H1 (cell line): ENCODE results near the gene GABPB2. TPM values are rescaled to one million over a fixed set of nuclear protein-coding genes. Genes with fewer than 3 reads are reported as not detected.
A peak's percentile ranks its signal among the peaks of the same experiment; 100 is the strongest.

ENCODE experiments used
- ASH2L ChIP-seq: fragments of 200-600, 300-600 bp; sonication (generic); IDR thresholded peaks from one replicate; pipeline ENCODE4 v1.7.1; 2017; ENCODE audit warnings: low read length
- CBX8 ChIP-seq: fragments of 300-800, 300-1000 bp; sonication (generic); IDR thresholded peaks from 2 replicates; pipeline ENCODE4 v1.7.1; 2016; ENCODE audit warnings: low read depth, low read length, borderline replicate concordance
- CEBPB ChIP-seq: IDR thresholded peaks from 2 replicates; pipeline ENCODE4 v1.6.1; 2012; ENCODE audit warnings: low read depth, low read length
- CHD2 ChIP-seq: IDR thresholded peaks from 2 replicates; pipeline ENCODE4 v1.6.1; 2012; ENCODE audit warnings: low read length, improper control_type of control experiment
- CREB1 ChIP-seq: IDR thresholded peaks from 2 replicates; pipeline ENCODE4 v1.6.1; 2012; ENCODE audit warnings: inconsistent platforms
- CTBP2 ChIP-seq: IDR thresholded peaks from 2 replicates; pipeline ENCODE4 v1.7.0; 2011; ENCODE audit warnings: borderline replicate concordance, mild to moderate bottlenecking, moderate library complexity, mixed read lengths, low read length; ENCODE audit not compliant: insufficient read depth, insufficient read length
- KDM1A ChIP-seq: fragments of 200-600, 300-600 bp; sonication (generic); IDR thresholded peaks from 2 replicates; pipeline ENCODE4 v1.7.1; 2016; ENCODE audit warnings: mild to moderate bottlenecking, low read length, borderline replicate concordance
- KDM5A ChIP-seq: fragments of 200-600 bp; IDR thresholded peaks from 2 replicates; pipeline ENCODE4 v1.7.1; 2012; ENCODE audit warnings: mild to moderate bottlenecking, low read length, inconsistent platforms, mixed read lengths
- MAFK ChIP-seq: IDR thresholded peaks from 2 replicates; pipeline ENCODE4 v1.6.1; 2012; ENCODE audit warnings: low read depth, mild to moderate bottlenecking, improper control_type of control experiment, low read length
- MAX ChIP-seq: IDR thresholded peaks from 2 replicates; pipeline ENCODE4 v1.6.1; 2012; ENCODE audit warnings: inconsistent platforms
- NRF1 ChIP-seq: IDR thresholded peaks from 2 replicates; pipeline ENCODE4 v1.6.1; 2011; ENCODE audit warnings: mild to moderate bottlenecking, low read depth, low read length, improper control_type of control experiment
- POU5F1 ChIP-seq: IDR thresholded peaks from 2 replicates; pipeline ENCODE4 v1.6.1; 2011; ENCODE audit warnings: low read depth, mild to moderate bottlenecking, low read length, moderate library complexity
- RBBP5 ChIP-seq: IDR thresholded peaks from 2 replicates; pipeline ENCODE4 v1.7.1; 2012; ENCODE audit warnings: low read depth, mild to moderate bottlenecking, inconsistent platforms, low read length, moderate library complexity, borderline replicate concordance
- SAP30 ChIP-seq: fragments of 300-600 bp; sonication (generic); IDR thresholded peaks from 2 replicates; pipeline ENCODE4 v1.7.1; 2012; ENCODE audit warnings: low read length, moderate library complexity, mild to moderate bottlenecking, inconsistent platforms; ENCODE audit not compliant: insufficient read depth, insufficient replicate concordance
- SIN3A ChIP-seq, 2 experiments: IDR thresholded peaks in 1 of 2; conservative IDR thresholded peaks in 1 of 2; 2 replicates each; pipeline ENCODE4 v1.6.1; 2011 to 2012; ENCODE audit warnings: low read length in 2 of 2, improper control_type of control experiment in 1 of 2, low read depth in 1 of 2, mild to moderate bottlenecking in 1 of 2
- SP1 ChIP-seq: IDR thresholded peaks from 2 replicates; pipeline ENCODE4 v1.6.1; 2011; ENCODE audit warnings: low read depth, low read length
- SP4 ChIP-seq: IDR thresholded peaks from 2 replicates; pipeline ENCODE4 v1.6.1; 2012; ENCODE audit warnings: low read length, inconsistent platforms
- TAF7 ChIP-seq: optimal IDR thresholded peaks from 2 replicates; pipeline ENCODE3; 2011; ENCODE audit warnings: low read depth, mild to moderate bottlenecking, inconsistent platforms, low read length, moderate library complexity, borderline replicate concordance
- ZNF274 ChIP-seq: IDR thresholded peaks from 2 replicates; pipeline ENCODE4 v1.7.0; 2012; ENCODE audit warnings: low read length, borderline replicate concordance; ENCODE audit errors: extremely low read depth
- polyA plus RNA-seq, 7 experiments: library from polyadenylated mRNA; depleted of rRNA in 3 of 7; stranded (reverse) in 5 of 7; unstranded in 2 of 7; fragments of >200 nt in 5 of 7; fragments of 200-250 nt in 2 of 7; gene quantifications; 1 replicate in 5 of 7; 2 replicates in 1 of 7; 4 replicates in 1 of 7; pipeline versions ENCODE4 v1.2.1 to v1.2.3, GENCODE V29; 2011 to 2013; ENCODE audit warnings: missing spikeins in 2 of 7, mixed read lengths in 2 of 7
- total RNA-seq: library from RNA; stranded (reverse); fragmentation: NEBNext Ultra II Directional; extraction: Animal tissue kit (Norgen Biotek cat#: 25700); gene quantifications from 2 replicates; pipeline ENCODE4 v1.2.1, GENCODE V29; 2021

GABPB2 gene
- total and polyA plus RNA-seq, 2 of the 8 experiments (the other 6 are each of a cell fraction or from before 2014, with no cell fraction given) = 1.8 to 2.4 TPM

GRCh38 chr1:151070474-151071276 is at the start of gene GABPB2 (continued):
- TF ChIP-seq TAF7 (peak; percentile 23), KDM1A (peak; percentile 40; the same call in 1 of the 2 replicates), CTBP2 (no peak), CBX8 (no peak), SP1 (peak; percentile 53; the same call in 1 of the 2 replicates), POU5F1 (no peak), SAP30 (peak; percentile 58), RBBP5 (peak; percentile 99), SP4 (peak; percentile 72; the same call in 1 of the 2 replicates), CREB1 (peak; percentile 92), ZNF274 (no peak), NRF1 (no peak), CEBPB (no peak), MAX (peak; percentile 7; the same call in 1 of the 2 replicates), KDM5A (peak; percentile 52; the same call in 1 of the 2 replicates), CHD2 (peak; percentile 92), ASH2L (peak; percentile 100), MAFK (no peak), SIN3A (conservative IDR thresholded peaks at IDR 0.05 in 1 of 2, IDR thresholded peaks at IDR 0.05 in 1 of 2; ENCODE audit: low read depth in 1 of 2, low read length in 2 of 2) (peak; percentile 62 to 69; a peak in 1 of 4 replicates)
